IPS-NIHi11 (cell line): ENCODE results near the gene GRIA4.

Experiments used
- DNase-seq: peaks from one replicate; pipeline ENCODE4 v3.0.0; 2012; ENCODE audit warnings: mixed read lengths, low spot score

GRIA4 gene

GRCh38 chr11:106011481-106011880 lies 401.6 kb downstream of the GRIA4 start:
- no peak for DNase-seq

DNA sequence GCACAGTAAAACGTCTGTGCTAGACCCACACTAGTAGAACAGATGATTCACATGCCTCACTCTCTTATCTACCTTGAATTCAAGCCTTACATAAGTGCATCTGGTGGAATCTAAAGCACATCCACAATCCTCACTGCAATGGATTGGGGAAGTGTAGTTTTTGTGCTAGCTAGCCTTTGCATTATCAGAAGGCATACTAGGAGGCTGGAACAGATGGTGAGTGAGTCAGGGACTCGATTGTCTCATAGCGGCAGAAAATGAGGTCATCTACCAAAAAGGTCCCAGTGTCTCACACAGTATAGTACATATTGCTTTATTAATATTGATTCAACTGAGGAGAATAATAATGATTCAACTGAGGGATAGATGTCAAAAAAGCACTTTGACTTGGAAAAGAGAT lies 402.9 kb downstream of the GRIA4 start:
- no peak for DNase-seq

DNA sequence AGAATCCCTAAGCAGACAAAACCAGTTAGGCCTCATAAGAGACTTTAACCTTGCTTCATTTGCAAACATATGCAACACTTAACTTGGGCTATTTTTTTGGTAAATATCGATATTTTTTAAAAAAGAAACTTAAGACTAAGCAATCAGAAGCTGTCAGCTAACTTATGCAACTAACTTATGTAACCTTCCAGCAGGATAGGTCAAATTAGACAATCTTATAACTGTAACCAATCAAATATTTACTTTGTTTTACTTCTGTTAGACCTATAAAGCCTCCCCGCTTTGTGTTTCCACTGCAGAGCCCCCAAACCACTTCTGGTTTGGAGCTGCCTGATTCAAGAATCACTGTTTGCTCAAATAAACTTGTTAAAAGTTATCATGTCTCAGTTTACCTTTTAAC lies 404.2 kb downstream of the GRIA4 start:
- DNase-seq, result no peak

- no peak for DNase-seq
Observed at GRCh38 chr11:106014620-106015019, 404.7 kb downstream of the GRIA4 start.

DNA sequence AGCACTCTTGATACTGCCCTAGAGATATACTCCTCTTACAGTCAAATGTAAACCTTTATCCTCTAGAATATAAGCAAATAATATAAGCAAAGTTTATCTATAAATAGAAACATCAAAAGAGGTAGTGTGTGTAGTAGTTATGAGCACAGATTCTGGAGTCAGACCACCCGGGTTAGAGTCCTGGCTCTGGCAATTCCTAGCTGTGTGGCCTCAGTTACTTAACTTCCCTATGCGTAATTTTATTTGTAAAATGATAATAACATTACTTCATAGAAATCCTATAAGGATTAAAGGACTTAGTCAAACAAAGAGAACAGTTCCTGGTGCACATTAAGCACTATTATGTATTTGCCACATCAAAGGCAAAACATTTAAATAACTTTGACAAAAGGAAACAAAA lies 405.2 kb downstream of the GRIA4 start:
- DNase-seq, result no peak

GRCh38 chr11:106017093-106017492 lies 407.2 kb downstream of the GRIA4 start:
- no peak for DNase-seq

DNA sequence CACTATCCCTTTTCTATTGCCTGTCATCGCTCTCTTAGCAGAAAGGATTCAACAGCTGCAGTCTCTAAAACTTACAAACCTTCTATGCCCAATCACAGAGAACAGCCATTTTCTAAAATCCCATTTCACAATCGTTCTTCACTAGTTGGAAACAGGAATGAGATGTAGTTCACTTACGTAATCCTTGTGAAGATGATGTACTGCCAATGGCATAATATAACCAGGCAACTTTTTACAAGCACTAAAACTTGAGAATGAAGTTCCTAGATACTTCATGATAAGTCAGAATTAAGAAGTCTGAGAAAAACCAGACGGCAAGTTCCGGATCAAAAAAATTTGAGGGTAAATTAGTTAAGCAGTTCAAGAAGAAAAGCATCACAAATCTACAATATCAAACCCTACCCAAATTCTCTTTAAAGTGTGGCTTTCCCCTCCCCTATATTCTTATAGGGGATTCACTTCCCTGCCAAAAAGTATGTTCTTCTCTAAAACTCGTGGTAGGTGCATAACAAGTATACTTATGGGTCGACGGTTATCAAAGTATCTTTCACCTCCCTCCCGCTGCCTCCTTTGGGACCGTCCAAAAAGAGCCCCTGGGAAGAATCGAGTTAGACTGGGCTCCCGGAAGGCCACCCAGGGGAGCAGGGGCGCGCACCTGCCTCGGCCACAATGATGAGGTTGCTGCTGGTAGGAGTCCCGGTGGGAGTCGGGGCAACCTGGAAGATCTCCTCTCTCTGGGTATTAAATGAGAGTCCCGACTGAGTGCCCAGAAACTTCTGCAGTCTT lies 411.5 kb downstream of the GRIA4 start:
- no peak for DNase-seq

- DNase-seq, result peak; percentile 96
Observed at GRCh38 chr11:106021967-106022794, 412.3 kb downstream of the GRIA4 start, which contains the start of gene MSANTD4. Gene MSANTD4 (minus strand): TSS chr11:106022240. CDS start chr11:106010917, 11,323 bp downstream.

DNA sequence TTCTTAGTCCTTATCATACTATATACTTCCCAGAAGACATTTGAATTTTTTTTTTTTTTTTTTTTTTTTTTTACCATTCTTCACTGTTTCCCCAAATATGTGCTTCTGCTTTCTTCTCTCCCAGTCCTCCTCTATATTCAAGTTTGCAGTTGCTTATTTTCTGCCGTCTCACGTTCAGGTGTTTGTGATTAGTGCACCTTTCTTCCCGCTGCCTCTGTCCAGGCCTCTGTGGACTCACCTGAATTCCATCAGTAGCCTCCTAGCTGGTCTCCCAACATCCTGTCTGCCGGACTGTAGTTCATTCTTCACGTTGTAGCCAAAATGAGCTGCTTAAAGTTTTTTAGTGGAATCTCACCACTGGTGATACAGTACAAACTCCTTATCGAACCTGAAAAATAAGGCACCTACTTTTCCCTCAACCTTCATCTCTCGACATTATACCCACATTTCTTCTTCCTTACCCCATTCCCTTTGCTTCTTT lies 413.0 kb downstream of the GRIA4 start:
- DNase-seq, result no peak

DNA sequence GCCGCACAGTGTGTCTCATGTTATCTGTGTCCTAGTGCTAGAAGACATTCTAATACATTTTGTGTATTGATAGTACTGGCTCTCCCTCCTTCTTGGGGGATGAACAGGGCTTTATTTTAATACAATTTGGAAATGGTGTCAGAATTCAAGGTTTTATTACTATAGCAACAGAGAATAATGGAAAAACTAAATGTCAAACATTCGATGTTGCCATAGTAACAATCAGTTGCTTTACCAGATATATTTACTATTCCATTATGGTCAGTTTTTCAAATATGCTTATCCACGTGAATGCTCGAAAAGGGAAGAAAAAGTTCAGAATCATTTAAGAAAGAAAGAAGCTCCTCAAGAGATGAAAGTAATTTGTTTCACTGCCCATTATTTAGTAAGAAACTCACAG lies 420.7 kb downstream of the GRIA4 start:
- no peak for DNase-seq

DNA sequence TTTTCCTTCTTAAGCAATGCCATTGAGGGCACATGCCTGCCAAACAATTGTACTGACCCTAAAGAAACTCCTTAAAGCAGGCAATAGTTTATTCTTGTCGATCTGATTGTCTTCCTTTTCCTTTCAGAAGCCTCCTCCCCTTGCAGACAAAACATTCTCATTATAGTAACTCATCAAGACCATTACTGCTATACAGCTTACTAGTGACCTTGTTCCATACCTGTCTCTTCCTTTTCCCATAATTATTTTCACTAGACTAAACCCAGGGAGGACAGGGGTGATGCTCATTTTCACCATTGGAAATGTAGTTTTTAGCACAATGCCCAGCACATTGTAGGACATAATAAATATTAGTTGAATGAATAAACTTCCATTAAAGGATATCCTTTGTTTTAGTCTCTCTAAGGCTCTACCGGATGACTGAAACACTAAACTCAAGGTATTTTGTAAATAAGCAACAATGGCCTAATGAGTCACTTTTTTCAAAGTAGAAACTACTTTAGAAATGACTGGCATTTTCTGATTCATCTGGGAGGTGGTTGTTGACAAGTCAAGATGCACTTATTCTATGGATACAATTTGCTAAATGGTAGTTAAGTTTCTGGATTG lies 421.4 kb downstream of the GRIA4 start:
- no peak for DNase-seq
